Keratinocyte (primary cell): ENCODE results near the gene SPATA4.

ENCODE experiments used
- EZH2 ChIP-seq: IDR thresholded peaks from one replicate; pipeline ENCODE4 v1.6.1; 2012; ENCODE audit warnings: inconsistent platforms, mild to moderate bottlenecking, low read length, moderate library complexity
- TF ChIP-seq, protein P1 (sequence below), 3 experiments: IDR thresholded peaks in 1 of 3; conservative IDR thresholded peaks in 1 of 3; optimal IDR thresholded peaks in 1 of 3; 2 replicates in 2 of 3; 3 replicates in 1 of 3; pipeline versions ENCODE3 to v1.5.1; 2011; ENCODE audit warnings: low read length in 3 of 3, mild to moderate bottlenecking in 3 of 3, moderate library complexity in 2 of 3, control low read depth in 1 of 3, inconsistent platforms in 1 of 3; ENCODE audit not compliant: insufficient read depth in 2 of 3; ENCODE audit errors: extremely low read depth in 1 of 3

DNA sequence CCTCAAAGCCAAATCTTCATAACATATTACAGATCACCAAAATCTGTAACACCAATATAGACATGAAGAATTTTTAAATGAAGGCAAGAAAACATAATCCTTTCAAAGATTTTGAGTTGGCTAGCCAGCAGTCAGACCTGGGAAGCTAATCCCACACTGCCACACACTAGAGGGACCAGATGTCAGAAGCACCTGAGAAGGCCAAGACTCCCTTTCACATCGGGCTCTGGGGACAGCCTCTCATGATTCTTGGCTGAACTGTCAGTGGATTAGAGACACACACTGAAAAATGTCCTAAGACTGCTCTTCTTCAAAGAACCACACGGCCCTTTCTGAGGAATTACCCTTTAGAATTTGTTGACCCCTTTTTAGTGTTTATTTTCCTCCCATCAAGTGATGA, 28.2 kb upstream of the SPATA4 start:
- TF ChIP-seq, protein P1, sequence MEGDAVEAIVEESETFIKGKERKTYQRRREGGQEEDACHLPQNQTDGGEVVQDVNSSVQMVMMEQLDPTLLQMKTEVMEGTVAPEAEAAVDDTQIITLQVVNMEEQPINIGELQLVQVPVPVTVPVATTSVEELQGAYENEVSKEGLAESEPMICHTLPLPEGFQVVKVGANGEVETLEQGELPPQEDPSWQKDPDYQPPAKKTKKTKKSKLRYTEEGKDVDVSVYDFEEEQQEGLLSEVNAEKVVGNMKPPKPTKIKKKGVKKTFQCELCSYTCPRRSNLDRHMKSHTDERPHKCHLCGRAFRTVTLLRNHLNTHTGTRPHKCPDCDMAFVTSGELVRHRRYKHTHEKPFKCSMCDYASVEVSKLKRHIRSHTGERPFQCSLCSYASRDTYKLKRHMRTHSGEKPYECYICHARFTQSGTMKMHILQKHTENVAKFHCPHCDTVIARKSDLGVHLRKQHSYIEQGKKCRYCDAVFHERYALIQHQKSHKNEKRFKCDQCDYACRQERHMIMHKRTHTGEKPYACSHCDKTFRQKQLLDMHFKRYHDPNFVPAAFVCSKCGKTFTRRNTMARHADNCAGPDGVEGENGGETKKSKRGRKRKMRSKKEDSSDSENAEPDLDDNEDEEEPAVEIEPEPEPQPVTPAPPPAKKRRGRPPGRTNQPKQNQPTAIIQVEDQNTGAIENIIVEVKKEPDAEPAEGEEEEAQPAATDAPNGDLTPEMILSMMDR (optimal IDR thresholded peaks at IDR 0.05 in 1 of 3, IDR thresholded peaks at IDR 0.05 in 1 of 3, conservative IDR thresholded peaks at IDR 0.05 in 1 of 3; ENCODE audit: extremely low read depth in 1 of 3, insufficient read depth in 2 of 3, low read length in 3 of 3), result no peak
- TF ChIP-seq EZH2, result no peak
